Hematopoietic multipotent progenitor cell treated with erythropoietin and hydrocortisone succinate and interleukin-3 and kit ligand, for 8 days (in vitro differentiated cells): ENCODE measurements around the gene PROM1.

ENCODE experiments used
- DNase-seq: peaks from one replicate; pipeline ENCODE4 v3.0.0-alpha.2; 2015

The PROM1 gene, protein sequence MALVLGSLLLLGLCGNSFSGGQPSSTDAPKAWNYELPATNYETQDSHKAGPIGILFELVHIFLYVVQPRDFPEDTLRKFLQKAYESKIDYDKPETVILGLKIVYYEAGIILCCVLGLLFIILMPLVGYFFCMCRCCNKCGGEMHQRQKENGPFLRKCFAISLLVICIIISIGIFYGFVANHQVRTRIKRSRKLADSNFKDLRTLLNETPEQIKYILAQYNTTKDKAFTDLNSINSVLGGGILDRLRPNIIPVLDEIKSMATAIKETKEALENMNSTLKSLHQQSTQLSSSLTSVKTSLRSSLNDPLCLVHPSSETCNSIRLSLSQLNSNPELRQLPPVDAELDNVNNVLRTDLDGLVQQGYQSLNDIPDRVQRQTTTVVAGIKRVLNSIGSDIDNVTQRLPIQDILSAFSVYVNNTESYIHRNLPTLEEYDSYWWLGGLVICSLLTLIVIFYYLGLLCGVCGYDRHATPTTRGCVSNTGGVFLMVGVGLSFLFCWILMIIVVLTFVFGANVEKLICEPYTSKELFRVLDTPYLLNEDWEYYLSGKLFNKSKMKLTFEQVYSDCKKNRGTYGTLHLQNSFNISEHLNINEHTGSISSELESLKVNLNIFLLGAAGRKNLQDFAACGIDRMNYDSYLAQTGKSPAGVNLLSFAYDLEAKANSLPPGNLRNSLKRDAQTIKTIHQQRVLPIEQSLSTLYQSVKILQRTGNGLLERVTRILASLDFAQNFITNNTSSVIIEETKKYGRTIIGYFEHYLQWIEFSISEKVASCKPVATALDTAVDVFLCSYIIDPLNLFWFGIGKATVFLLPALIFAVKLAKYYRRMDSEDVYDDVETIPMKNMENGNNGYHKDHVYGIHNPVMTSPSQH

DNA sequence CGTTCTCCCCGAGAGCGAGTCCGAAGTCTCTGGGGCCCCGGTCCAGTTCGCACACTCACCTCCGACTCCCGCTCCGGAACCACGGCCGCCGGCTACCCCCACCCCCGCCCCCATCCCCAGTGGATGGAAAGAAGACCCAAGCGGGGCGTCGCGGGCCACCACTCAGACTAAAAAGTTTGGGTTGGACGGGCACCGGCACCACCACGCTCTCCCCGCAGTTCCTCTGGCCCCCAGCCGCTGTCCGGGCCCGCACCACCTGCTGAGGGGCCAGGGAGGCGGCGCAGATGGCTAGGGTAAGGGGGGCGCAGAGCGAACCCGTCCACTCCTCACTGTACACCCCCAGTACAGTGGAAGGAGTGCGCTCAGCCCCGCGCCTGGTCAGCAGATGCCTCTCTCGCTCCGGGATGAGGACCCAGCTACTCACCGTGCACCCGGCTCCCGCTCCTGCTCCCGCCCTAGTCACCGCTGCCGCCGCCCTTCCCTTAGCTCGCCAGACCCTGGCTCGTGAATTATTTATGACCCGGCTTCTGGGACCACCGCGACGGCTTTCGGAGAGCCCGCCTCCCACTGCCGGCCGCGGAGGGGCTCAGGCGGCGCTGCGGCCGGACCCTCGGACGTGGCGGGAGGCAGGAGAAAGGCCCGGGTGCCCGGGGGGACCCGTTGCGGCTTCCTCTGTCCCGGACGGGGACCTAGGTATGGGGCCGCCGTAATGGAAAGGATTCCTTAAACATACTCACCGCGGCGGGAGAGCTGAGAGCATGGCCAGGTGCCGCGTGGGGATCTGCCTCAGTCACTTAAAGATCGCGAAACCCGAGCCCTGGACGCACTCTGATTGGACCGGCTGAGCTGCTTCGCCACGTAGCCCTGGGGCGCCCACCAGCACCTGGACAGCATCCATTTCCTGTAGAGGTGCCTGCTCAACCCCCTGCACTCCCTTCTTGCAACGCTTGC lies at the start of gene PROM1:
TSS of gene PROM1 (minus strand) at position 783 of the 951 bp plus-strand sequence. CDS start 8,117 bp downstream, outside the sequence.
- DNase-seq = no peak

DNA sequence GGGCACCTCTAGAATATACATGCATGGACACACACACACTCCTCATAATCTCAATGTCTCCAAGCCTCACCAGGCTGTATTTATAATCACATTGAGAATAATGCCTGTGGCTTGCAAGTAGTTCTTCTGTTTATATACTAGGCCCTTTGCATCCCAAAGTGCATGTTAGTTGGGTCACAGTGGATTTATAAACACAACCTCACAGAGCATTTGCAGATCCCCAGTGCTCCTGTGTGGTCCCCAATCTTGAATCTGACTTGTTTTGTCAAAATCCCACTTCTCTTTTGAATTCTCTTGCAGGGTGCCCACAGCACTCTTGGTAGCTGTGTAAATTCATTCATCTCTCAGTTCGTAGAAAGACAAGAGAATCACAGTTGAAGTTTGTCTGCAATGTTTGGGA lies 49.6 kb upstream of the PROM1 start:
- no peak for DNase-seq

DNA sequence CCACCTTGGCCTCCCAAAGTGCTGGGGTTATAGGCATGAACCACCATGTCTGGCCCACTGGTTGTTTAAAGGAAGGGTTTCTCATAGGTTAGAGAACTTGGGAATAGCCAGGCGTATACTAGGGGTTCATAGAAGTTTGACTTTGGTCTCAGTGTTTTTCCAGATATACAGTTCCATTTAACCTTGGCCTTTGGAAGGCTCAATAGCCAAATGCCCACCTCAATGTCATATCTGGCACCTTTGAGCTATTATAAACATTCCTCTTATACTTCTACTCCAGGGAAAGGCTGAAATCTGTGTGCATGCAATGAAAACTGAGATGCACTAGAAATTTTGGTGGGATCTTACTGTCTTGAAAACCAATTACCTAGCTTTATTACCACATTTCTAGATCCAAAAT lies 47.5 kb upstream of the PROM1 start:
- no peak for DNase-seq

DNA sequence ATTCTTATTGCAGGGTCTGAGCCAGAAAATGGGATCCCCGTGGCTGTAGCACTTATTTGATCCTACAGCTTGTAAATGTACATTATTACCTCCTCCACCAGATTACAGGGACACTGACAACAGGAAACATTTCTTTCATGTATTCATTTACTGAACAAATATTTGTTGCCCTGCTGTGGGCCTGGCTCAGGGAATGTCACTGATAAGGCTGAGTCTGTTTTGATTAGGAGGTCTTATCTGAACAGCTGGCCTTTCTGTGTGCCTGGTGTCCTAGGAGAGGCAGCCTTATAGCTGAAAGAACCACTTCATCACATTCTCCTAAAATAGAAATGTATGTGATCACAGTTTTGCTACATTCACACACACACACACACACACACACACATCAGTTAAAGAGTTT lies 45.5 kb upstream of the PROM1 start:
- peak; percentile 41 for DNase-seq

DNA sequence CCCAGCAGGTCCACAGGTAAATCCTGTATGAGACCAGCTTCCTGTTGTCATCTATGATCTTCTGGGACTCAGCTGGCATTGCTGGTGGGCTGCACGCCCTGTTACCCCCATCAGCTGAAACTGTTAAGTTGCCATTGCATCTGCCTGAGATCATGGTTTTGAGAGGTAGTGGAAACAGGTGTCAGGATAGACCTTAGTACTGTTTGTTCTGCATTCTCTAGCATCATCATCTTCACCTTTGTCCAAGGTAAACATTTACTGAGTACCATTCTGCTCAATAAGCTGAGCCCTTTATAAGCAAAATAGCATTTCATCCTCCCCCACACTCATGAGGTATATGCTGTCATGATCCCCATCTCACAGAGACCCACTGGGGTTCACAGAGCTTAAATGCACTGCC lies 42.9 kb upstream of the PROM1 start:
- DNase-seq = no peak

DNA sequence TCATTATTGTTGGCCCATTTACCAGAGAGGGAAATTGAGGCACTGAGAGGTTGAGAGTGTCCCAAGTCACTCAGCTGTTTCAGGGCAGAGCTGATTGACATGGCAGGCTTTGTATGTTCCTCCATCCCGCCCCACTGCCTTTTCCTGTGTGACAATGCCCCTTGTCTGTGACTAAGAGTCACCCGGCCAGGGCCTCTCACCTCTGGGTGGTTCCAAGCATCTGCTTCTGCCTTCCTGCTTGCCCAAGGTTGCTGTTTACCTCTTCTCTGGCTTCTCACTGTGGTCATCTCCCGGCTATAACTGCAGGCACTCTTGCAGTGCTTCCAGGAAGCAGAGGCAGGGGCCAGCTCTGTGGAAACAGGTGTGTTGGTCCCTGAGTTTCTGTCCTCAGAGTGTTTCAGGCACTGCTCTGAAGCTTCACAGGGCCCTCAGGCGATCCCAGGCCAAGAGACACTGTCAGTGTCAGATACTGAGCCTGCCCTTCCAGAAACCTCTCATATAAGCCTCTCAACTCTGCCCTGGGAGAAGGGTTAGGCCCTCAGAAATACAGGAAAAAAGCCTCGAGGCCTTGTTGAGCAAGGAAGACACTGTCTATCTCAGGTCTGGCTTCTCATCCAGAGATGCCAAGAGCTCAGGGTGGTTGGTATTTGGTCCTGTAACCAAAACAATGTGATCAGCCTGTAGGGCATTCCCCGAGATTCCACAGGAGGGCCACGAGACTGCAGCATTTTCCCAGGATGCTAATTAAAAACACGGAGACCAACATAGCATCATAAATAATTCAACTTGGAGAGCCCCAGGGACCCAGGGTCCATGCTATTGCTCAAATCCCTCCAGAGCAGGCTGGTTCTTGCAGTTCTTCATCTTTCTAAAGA lies 42.0 kb upstream of the PROM1 start:
- DNase-seq = no peak

DNA sequence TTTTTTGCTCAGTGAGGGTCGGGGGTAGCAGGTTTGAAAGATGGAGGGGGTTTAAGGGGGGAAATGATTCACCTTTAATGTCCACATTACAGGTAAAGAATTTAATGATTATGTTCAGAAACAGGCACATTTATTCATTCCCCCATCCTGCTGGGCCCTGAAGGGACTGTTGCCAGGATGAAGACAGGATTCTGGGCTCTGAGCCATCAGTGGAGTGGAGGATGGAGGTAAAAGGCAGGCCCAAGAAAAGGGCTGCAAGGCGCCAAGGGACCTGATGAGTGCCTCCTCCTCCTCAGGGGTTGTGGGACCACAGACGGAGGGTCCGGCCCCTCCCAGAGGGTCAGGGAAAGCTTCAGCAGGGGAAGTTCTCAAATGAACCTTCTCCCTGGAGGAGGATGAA lies 40.4 kb upstream of the PROM1 start:
- DNase-seq = no peak

DNA sequence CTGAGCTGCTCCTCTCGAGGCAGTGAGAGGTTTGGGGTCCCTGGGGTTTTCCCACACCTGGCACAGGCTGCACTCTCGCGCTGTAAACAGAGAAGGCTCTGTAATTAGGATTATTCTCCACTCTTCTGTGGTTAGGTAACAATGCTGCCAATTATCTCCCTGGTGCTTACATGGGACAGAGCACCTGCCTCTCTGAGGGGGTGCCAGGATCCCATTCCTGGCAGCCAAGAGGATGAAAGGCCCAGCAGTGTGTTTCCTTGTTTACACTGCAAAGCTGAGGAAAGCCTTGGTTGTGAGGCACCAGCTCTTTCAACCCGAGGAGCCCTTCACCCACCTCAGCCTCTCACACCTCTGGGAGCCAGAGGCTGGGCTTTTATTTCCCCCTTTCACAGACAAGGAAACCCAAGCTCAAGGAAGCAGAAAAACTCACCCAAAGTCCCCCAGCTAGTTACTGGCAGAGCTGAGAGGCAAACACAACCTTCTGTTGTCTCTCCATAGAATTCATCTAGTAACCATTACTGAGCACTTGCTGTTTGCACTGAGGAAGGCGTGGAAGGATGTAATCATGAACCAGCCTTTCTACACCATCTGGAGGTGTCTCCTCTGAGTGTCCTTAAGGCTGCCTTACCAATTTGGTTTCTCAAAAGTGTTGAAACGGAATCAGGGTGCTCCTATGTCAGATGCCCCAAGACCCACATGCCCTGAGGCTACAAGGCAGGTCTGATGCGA lies 39.7 kb upstream of the PROM1 start:
- DNase-seq = no peak

DNA sequence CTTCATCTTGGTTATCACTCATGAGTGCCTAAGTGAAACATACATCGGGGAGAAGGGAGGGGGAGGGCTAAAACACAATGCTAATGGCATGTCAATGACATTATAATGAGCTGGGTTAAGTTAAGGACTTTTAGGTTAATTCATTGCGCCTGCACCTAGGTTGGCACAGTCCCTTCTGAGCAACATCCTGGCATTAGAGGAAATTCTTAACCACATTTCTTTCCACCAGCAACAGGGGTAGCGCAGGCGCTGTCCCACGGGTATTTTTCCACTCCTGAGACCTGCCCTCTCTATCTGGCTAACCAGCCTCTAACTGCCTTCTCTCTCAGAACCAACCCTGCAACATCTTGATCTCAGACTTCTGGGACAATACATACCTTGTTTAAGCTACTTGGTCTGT lies 39.0 kb upstream of the PROM1 start:
- peak; percentile 7 for DNase-seq

DNA sequence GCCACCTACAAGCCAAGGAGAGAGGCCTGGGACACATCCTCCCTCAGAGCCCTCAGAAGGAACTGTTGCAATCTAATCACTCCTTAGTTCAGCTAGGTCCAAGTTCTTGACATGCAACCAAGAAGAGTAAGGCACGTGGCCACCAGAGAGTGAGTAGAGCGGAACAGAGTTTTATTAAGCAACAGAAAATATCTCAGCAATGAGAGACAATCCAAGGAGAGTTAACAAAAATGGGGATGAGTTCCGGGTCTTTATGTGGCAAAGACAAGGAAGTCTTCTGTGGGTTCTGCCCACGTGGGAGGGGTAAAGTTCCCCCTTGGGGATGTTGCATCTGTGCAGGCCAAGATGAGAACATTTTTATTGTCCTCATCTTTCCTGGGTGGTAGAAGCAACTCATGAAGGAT lies 38.5 kb upstream of the PROM1 start:
- no peak for DNase-seq

DNA sequence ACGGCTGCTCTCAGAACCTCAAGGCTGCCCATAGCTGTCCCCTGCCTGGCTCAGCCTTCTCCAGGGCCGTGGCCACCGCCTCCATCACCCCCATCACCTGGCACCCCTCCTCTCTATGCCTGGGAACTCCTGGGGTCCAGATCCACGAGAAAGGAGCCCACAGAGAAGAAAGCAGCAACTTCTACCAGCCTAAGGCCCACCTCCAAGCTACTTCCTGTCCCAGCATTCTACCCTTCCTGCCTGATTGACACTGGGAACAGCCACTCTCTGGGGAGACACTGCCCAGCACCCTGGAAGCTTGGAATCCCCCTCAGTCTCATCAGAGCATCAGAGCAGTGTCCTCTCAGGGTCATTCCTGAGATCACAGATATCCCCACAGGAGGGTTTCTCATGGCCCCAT lies 36.9 kb upstream of the PROM1 start:
- no peak for DNase-seq

DNA sequence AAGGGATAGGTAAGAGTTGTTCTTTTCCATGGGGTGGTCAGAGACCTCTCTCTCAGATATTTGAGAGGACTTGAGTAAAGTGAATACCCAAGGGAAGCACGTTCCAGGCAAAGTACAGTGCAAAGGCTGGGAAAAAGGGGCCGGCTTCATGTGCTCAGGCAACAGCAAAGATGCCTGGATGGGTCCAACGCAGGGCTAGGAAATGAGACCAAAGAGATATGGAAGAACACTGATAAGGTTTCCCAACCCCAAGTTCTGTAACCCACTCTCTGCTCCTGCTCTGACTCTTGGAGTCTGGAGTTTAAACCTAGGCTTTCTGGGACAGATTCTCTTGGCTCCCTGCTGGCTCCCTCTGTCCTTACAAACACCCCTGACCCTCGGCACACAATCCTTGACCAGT lies 36.2 kb upstream of the PROM1 start:
- DNase-seq = no peak

DNA sequence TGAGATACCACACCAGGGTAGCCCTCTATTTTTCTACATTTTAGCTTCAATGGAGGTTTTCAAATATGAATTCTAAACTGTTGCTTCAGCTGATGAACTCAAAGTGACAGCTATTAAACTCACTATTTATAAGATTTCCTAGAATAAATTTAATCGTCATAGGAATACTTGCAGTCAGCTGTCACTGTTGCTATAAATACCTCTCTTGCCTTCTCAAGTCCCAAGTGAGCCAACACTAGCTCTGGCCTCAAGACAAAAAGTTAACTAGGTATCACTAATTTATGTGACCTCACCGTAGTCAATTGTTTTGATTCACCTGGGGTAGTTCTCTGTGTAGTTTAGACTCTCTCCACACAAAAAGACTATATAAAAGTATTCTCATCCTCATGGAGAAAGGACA lies 34.3 kb upstream of the PROM1 start:
- DNase-seq = no peak

DNA sequence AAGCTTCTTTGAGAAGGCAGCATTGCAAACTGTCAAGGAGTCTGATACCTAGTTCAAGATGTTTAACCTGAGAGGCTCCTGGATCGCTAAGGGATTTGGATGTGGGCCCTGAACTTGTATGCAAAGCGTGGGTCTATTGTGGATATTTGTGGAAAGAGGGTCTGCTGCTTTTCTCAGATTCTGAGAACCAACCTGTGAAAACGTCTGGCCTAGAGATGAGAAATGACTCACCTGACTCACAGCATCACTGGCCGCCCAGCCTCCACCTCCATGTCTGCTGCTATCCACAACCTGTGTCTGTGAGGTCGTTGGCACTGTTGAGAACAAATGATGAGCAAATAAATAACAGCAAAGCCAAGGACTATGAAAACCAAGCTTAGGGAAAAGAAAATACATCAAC lies 33.3 kb upstream of the PROM1 start:
- DNase-seq = no peak

DNA sequence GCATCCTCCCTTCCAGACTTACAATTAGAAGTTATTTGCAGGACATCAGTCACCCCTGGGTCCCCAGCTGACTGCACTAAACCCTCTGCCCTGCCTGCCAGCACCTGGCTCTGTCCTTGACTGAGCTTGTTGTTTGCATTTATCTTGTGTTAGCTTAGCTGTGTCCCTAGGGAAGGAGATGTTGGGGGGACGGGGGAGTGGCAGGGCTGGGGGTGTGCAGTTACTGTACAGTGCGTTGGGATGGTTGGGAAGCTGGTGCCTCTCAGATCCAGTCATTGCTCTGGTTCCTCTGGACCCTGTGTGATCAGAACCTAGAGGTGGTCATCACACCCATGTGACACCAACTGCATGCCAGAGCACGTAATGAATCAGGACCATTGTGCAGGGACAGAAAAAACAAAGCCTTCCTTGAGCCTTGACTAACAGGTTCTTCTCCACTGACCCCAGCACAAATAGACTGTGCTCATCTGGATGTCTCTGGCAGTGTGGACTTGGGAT lies 32.7 kb upstream of the PROM1 start:
- DNase-seq = no peak

DNA sequence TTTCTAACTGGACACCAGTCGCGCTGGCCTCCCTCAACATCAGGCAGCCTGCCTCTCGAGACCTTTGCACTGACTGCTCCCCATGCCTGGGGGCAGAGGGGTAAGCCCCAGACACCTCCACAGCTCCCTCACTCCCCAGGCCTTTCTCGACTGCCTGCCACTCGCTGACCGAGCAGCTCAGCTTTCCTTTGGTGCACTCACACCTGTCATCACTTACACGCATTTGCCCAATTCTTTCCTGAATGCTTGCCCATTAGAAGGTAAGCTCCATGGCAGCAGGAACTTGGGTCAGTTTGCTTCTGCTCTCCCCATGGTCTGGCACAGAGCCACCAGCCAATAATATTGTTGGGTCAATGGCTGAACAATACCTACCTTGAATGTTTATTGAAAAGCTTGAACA lies 32.2 kb upstream of the PROM1 start:
- DNase-seq = no peak

DNA sequence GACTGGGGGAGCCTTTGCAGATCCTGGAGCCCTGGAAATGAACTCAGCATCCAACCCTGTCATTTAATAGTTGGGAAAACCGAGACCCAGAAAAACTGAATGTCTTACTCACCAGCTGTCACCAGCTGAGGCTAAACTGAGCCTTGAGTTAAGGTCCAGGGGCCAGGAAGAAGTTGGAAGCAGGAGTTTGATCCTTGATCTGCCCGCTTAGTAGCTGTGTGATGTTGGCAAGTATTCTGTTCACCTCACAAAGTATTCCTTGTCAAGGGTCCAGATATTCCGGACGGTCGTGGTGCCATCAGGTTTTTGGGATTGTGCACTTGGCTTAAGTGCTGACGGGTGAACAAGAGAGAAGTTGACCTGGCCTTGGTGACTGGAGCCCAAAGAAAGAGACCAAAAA lies 30.7 kb upstream of the PROM1 start:
- DNase-seq = no peak

DNA sequence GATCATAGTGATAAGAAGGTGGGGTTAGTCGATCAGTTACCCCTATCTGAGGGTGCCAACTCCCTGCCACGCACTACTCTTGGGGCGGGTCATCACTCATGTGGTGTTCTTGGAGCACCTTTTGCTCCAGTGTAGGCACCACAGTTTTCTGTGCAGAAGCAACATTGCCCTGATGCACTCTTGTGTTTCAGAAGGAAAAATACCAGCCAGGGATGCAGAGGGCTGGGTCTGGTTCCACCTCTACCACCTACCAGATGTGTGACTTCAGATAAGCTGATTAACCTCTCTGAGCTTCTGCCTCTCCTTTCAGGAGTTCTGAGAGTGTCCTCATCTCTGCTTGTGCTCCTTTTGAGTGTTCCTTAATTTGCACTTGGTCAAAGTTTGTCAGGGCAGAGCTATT lies 29.9 kb upstream of the PROM1 start:
- peak; percentile 7 for DNase-seq

DNA sequence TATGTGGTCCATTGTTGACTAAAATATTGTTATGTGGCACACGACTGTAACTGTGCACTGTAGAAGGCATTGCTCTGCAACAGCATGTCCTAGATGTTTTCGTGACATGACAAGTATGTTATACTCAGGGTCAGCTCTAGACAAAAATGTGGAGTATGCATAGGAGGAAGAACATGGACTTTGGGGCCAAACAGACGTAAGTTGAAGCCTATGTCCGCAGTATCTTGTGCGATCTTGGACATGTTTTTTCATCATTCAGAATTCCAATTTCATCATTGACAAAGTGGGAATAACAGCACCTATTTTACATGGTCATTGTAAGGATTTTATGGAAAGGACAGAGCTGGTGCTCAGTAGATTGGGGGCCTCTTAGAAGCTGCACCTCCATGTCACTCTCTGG lies 27.7 kb upstream of the PROM1 start:
- no peak for DNase-seq

DNA sequence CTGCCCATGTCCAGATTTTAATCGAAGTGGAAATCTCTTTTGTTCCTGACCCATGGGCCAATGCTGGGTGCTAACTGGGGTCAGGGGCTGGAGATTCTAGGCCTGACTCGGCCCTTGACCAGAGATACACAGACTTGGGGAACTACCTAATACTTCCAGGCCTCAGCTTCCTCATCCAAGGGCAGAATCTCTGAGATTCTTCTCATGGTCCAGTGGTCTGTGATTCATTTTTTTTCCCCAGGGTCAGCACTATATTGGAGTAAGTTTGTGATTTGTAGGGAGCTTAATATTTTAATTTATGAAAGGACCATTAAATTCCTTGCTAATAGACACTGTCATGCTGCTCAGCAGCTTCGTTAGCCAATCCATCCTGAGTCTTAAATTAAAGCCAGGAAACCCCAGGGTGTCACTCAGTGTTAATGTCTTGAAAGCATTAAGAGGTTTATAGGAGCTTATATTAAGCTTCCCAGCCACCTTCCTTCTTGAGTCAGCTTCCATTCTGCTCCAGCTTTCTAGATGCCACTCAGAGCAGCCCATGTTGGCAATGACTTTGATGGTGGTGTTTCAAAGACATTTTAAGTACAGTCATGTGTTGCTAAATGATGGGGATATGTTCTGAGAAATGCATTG lies 27.0 kb upstream of the PROM1 start:
- DNase-seq = no peak

DNA sequence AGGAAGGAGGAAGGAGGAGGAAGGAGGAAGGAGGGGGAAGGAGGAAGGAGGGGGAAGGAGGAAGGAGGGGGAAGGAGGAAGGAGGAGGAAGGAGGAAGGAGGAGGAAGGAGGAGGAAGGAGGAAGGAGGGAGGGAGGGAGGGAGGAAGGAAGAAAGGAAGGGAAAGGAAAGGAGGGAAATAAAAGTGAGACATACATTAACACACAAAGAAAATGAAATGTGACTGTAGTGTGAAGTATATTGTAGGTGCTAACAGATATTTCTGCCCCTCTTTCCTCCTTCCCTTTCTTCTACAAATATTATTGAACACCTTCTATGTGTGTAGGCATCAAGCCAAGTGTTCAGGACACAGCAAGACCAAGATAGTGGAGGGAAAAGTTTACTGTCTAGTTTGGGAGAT lies 26.4 kb upstream of the PROM1 start:
- DNase-seq = no peak
